HEK293 (cell line): Measurements from ENCODE around the gene CAV2.
A peak's percentile ranks its signal among the peaks of the same experiment; 100 is the strongest.

Experiments
- CTCF ChIA-PET: fragments of 350-600 bp; formaldehyde crosslinking; extraction: SDS; loops from one replicate; lab custom pipeline; 2021; ENCODE audit warnings: antibody characterized with exemption; lab: Yijun Ruan, JAX
- POLR2A ChIA-PET: fragments of 300-600 bp; formaldehyde crosslinking; extraction: SDS; loops from one replicate; lab custom pipeline; 2020; ENCODE audit warnings: antibody characterized with exemption, inconsistent platforms; lab: Yijun Ruan, JAX
- H3K27ac ChIP-seq: fragments of 200-500 bp; sonication (Bioruptor generic); 2 replicates; pipeline ENCODE4 v1.5.1; 2014; ENCODE audit warnings: low read depth, low read length, control low read depth, inconsistent platforms; ENCODE audit errors: extremely low read depth
- H3K36me3 ChIP-seq, 2 experiments: fragments of 200-500 bp in 1 of 2; sonication (Bioruptor generic) in 1 of 2; 1 replicate in 1 of 2; 2 replicates in 1 of 2; pipeline ENCODE4 v1.5.1; 2014 to 2017; ENCODE audit warnings: inconsistent platforms in 2 of 2, low read length in 2 of 2; ENCODE audit not compliant: control insufficient read depth in 2 of 2, insufficient read depth in 1 of 2
- H3K4me1 ChIP-seq: fragments of 200-500 bp; sonication (Bioruptor generic); 2 replicates; pipeline ENCODE4 v1.5.1; 2014; ENCODE audit warnings: mild to moderate bottlenecking, low read length, inconsistent platforms; ENCODE audit not compliant: control insufficient read depth, insufficient read depth
- H3K4me3 ChIP-seq: 2 replicates; pipeline ENCODE4 v1.5.1; 2011; ENCODE audit warnings: low read depth, mild to moderate bottlenecking, control low read depth, low read length, moderate library complexity
- H3K9me3 ChIP-seq: fragments of 200-500 bp; sonication (Bioruptor generic); 2 replicates; pipeline ENCODE4 v1.5.1; 2014; ENCODE audit warnings: low read depth, low read length, inconsistent platforms; ENCODE audit not compliant: control insufficient read depth, insufficient read depth
- OSR2 ChIP-seq: fragments of 450-650 bp; formaldehyde crosslinking; IDR thresholded peaks from 2 replicates; pipeline ENCODE4 v1.5.1; 2016; ENCODE audit warnings: missing biosample characterization, missing genetic modification characterization
- PRDM4 ChIP-seq: fragments of 450-650 bp; formaldehyde crosslinking; IDR thresholded peaks from 2 replicates; pipeline ENCODE4 v1.5.1; 2017; ENCODE audit warnings: missing biosample characterization, missing genetic modification characterization
- SETDB1 ChIP-seq: IDR thresholded peaks from one replicate; pipeline ENCODE4 v1.6.1; 2017; ENCODE audit warnings: mild to moderate bottlenecking, low read length, moderate library complexity, mixed read lengths; ENCODE audit not compliant: insufficient read length
- ZBTB17 ChIP-seq: fragments of 450-650 bp; formaldehyde crosslinking; IDR thresholded peaks from 2 replicates; pipeline ENCODE4 v1.5.1; 2016; ENCODE audit warnings: missing biosample characterization, missing genetic modification characterization
- ZBTB44 ChIP-seq: fragments of 450-650 bp; IDR thresholded peaks from 2 replicates; pipeline ENCODE4 v1.5.1; 2018; ENCODE audit warnings: missing biosample characterization, mild to moderate bottlenecking, missing genetic modification characterization
- ZNF214 ChIP-seq: fragments of 450-650 bp; formaldehyde crosslinking; IDR thresholded peaks from 2 replicates; pipeline ENCODE4 v1.5.1; 2017; ENCODE audit warnings: missing biosample characterization, mild to moderate bottlenecking, missing genetic modification characterization, borderline replicate concordance
- ZNF23 ChIP-seq: fragments of 450-650 bp; formaldehyde crosslinking; IDR thresholded peaks from 2 replicates; pipeline ENCODE4 v1.5.1; 2016; ENCODE audit warnings: missing biosample characterization, missing genetic modification characterization, borderline replicate concordance
- ZNF341 ChIP-seq: fragments of 450-650 bp; formaldehyde crosslinking; IDR thresholded peaks from 2 replicates; pipeline ENCODE4; 2016; ENCODE audit warnings: low read depth, missing biosample characterization, missing genetic modification characterization
- ZNF366 ChIP-seq: fragments of 450-650 bp; formaldehyde crosslinking; conservative IDR thresholded peaks from 2 replicates; pipeline ENCODE4 v1.5.1; 2016; ENCODE audit warnings: missing biosample characterization, missing genetic modification characterization
- ZNF391 ChIP-seq: fragments of 450-650 bp; formaldehyde crosslinking; IDR thresholded peaks from 2 replicates; pipeline ENCODE4 v1.5.1; 2016; ENCODE audit warnings: low read depth, missing biosample characterization, missing genetic modification characterization, borderline replicate concordance
- ZNF555 ChIP-seq: fragments of 450-650 bp; formaldehyde crosslinking; conservative IDR thresholded peaks from 2 replicates; pipeline ENCODE4 v1.5.1; 2017; ENCODE audit warnings: missing biosample characterization, mild to moderate bottlenecking, missing genetic modification characterization, inconsistent platforms
- ZNF76 ChIP-seq: fragments of 450-650 bp; formaldehyde crosslinking; IDR thresholded peaks from 2 replicates; pipeline ENCODE4; 2016; ENCODE audit warnings: low read depth, missing biosample characterization, missing genetic modification characterization, borderline replicate concordance
- TF ChIP-seq, protein P1 (sequence below): fragments of 450-650 bp; formaldehyde crosslinking; IDR thresholded peaks from 2 replicates; pipeline ENCODE4 v1.5.1; 2016; ENCODE audit warnings: missing biosample characterization, missing genetic modification characterization

CAV2 gene

DNA sequence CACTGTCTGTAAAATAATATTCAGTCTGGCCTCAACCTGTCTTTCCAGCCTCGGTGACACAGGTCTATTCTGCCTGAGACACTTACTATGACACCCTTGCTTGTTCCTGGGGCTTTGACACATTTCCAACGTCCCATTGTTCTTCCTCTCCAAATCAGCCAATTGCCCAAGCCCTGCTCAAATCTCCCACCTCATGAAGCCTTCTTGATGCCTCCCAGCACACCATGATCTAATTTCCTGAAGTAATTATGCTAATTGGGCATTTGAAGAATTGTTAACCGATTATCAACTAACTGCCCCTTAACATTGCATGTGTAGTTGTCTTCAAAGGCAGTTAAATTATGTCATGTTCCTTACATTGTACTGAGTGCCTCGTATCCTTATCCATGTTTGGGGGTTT, 58.4 kb downstream of the CAV2 start:
- H3K36me3 ChIP-seq: no peaks in the 10 kb centered on the region
- no peaks in the 10 kb centered on the region for H3K9me3 ChIP-seq
- CTCF ChIA-PET: no interaction called here
- POLR2A ChIA-PET: no interaction called here
- H3K4me1 ChIP-seq: peaks cover 8% of the 10 kb centered on the region
- no peak overlapping the region for H3K27ac ChIP-seq
- TF ChIP-seq, protein P1, sequence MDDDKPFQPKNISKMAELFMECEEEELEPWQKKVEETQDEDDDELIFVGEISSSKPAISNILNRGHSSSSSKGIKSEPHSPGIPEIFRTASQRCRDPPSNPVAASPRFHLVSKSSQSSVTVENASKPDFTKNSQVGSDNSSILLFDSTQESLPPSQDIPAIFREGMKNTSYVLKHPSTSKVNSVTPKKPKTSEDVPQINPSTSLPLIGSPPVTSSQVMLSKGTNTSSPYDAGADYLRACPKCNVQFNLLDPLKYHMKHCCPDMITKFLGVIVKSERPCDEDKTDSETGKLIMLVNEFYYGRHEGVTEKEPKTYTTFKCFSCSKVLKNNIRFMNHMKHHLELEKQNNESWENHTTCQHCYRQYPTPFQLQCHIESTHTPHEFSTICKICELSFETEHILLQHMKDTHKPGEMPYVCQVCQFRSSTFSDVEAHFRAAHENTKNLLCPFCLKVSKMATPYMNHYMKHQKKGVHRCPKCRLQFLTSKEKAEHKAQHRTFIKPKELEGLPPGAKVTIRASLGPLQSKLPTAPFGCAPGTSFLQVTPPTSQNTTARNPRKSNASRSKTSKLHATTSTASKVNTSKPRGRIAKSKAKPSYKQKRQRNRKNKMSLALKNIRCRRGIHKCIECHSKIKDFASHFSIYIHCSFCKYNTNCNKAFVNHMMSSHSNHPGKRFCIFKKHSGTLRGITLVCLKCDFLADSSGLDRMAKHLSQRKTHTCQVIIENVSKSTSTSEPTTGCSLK (tag by site-specific recombination): no peak
- TF ChIP-seq PRDM4 (no peak), ZNF76 (tag by site-specific recombination) (no peak), OSR2 (tag by site-specific recombination) (peak; percentile 41; the same call in 1 of the 2 replicates), ZNF23 (tag by site-specific recombination) (no peak), SETDB1 (no peak), ZNF555 (tag by site-specific recombination) (no peak), ZNF391 (no peak), ZNF341 (tag by site-specific recombination) (no peak), ZNF366 (0 out of 2 replicates have a peak, but pooled peaks have one; percentile 18), ZNF214 (tag by site-specific recombination) (no peak), ZBTB17 (tag by site-specific recombination) (peak; percentile 21; the same call in 1 of the 2 replicates), ZBTB44 (no peak)
- no peak overlapping the region for H3K4me3 ChIP-seq
